ENCODE results near the gene TWIST2. TPM values are rescaled to one million over a fixed set of nuclear protein-coding genes. Genes with fewer than 3 reads are reported as not detected.
A peak's percentile ranks its signal among the peaks of the same experiment; 100 is the strongest.

Gene TWIST2
- total RNA-seq, 4 donors from 2014 or later = 1.4 to 41.3 (median 15.7) TPM

DNA sequence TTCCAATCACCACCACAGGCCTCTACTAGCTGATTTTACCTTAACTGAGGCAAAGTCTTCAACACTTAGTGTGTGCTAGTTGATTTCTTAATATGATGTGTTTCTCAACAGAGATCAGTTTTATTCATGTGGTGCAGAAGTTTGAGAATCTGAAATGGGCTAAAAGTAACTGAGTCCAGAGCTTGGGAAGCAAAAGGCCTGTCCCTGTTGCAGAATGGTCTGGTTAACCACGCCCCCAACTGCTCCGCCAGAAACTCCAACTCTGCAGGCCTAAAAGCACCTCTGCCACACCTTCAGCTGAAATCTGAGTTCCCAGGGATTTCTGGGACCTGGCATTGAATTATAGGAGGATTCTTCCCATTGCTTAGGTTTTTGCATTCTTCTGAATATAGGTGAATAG, 44.9 kb downstream of the TWIST2 start:
- Histone ChIP-seq H3K27ac (no peak overlapping the region), H3K4me1 (no peaks in the 10 kb centered on the region), H3K36me3 (no peaks in the 10 kb centered on the region), H3K27me3 (no peaks in the 10 kb centered on the region), H3K9me3 (no peaks in the 10 kb centered on the region), H3K4me3 (no peak overlapping the region)
- DNase-seq = no peak
- TF ChIP-seq POLR2A (IDR thresholded peaks at IDR 0.05) = no peak
- TF ChIP-seq, protein P1, sequence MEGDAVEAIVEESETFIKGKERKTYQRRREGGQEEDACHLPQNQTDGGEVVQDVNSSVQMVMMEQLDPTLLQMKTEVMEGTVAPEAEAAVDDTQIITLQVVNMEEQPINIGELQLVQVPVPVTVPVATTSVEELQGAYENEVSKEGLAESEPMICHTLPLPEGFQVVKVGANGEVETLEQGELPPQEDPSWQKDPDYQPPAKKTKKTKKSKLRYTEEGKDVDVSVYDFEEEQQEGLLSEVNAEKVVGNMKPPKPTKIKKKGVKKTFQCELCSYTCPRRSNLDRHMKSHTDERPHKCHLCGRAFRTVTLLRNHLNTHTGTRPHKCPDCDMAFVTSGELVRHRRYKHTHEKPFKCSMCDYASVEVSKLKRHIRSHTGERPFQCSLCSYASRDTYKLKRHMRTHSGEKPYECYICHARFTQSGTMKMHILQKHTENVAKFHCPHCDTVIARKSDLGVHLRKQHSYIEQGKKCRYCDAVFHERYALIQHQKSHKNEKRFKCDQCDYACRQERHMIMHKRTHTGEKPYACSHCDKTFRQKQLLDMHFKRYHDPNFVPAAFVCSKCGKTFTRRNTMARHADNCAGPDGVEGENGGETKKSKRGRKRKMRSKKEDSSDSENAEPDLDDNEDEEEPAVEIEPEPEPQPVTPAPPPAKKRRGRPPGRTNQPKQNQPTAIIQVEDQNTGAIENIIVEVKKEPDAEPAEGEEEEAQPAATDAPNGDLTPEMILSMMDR (IDR thresholded peaks at IDR 0.05) = no peak

- no peak for DNase-seq
- H3K4me3 ChIP-seq = no peak overlapping the region
- no peaks in the 10 kb centered on the region for H3K36me3 ChIP-seq
- H3K27me3 ChIP-seq = no peaks in the 10 kb centered on the region
- TF ChIP-seq, protein P1 (IDR thresholded peaks at IDR 0.05) = no peak
- no peak for TF ChIP-seq POLR2A (IDR thresholded peaks at IDR 0.05)
- H3K27ac ChIP-seq = no peak overlapping the region
- H3K9me3 ChIP-seq = no peaks in the 10 kb centered on the region
- H3K4me1 ChIP-seq = no peaks in the 10 kb centered on the region
Measured at GRCh38 chr2:238893349-238894000, 45.6 kb downstream of the TWIST2 start.

GRCh38 chr2:238894226-238894949, 46.5 kb downstream of the TWIST2 start:
- H3K4me1 ChIP-seq = no peaks in the 10 kb centered on the region
- TF ChIP-seq, protein P1 (IDR thresholded peaks at IDR 0.05) = no peak
- TF ChIP-seq POLR2A (IDR thresholded peaks at IDR 0.05) = no peak
- no peaks in the 10 kb centered on the region for H3K27me3 ChIP-seq
- H3K9me3 ChIP-seq = no peaks in the 10 kb centered on the region
- H3K36me3 ChIP-seq = no peaks in the 10 kb centered on the region
- no peak overlapping the region for H3K27ac ChIP-seq
- H3K4me3 ChIP-seq = no peak overlapping the region
- DNase-seq = no peak

GRCh38 chr2:238894950-238895298, 47.0 kb downstream of the TWIST2 start:
- Histone ChIP-seq H3K27ac (peak overlapping the region in 1 of 4 donors; percentile 57), H3K9me3 (no peaks in the 10 kb centered on the region), H3K4me1 (no peaks in the 10 kb centered on the region), H3K27me3 (no peaks in the 10 kb centered on the region), H3K36me3 (no peaks in the 10 kb centered on the region), H3K4me3 (no peak overlapping the region)
- TF ChIP-seq POLR2A (IDR thresholded peaks at IDR 0.05) = no peak
- TF ChIP-seq, protein P1 (IDR thresholded peaks at IDR 0.05) = no peak
- DNase-seq = no peak

DNA sequence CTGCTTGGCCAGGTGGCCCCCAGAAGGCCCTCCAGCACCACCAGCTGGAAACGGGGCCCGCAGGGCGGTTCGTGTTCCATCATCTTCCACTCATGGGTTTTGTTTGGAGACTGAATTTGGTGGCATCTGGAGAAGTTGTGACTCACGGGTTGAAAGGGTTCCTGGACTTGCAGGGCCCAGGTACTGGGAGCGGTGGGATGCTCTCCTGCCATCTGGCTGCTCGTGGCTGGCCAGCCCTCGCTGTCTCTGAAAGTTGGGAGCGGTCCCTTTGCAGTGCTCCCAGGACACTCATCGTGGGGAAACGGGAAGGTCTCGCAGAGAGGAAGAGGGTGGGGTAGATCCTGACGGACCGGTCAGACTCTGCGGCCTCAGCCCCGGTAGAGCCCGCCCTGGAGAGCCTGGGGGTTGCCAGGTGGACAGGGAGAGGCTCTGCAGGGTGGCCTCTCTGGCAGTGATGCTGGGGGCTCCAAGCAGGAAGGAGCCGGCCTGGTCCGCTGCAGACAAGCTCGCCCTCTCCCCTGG, 47.5 kb downstream of the TWIST2 start:
- H3K27me3 ChIP-seq = no peaks in the 10 kb centered on the region
- peak overlapping the region in 3 of 4 donors; percentile 26 to 57 (median 49) for H3K27ac ChIP-seq
- H3K4me1 ChIP-seq = no peaks in the 10 kb centered on the region
- no peak for DNase-seq
- no peaks in the 10 kb centered on the region for H3K9me3 ChIP-seq
- no peak overlapping the region for H3K4me3 ChIP-seq
- no peaks in the 10 kb centered on the region for H3K36me3 ChIP-seq
- TF ChIP-seq POLR2A (IDR thresholded peaks at IDR 0.05) = no peak
